Ammon's horn (tissue), 1 donor: ENCODE data around the gene SLC22A9.

Source experiments
- DNase-seq: peaks from one replicate; pipeline ENCODE4 v3.0.0-alpha.2; 2016; ENCODE audit warnings: low spot score

The SLC22A9 gene

GRCh38 chr11:63444160-63444559 lies 74.6 kb downstream of the SLC22A9 start:
- DNase-seq, result no peak

- peak; percentile 26 for DNase-seq
Measured at GRCh38 chr11:63445118-63445517, 75.5 kb downstream of the SLC22A9 start.

GRCh38 chr11:63445720-63446119 lies 76.1 kb downstream of the SLC22A9 start:
- peak; percentile 41 for DNase-seq

- no peak for DNase-seq
Measured at GRCh38 chr11:63448646-63449045, 79.1 kb downstream of the SLC22A9 start.

- no peak for DNase-seq
Measured at GRCh38 chr11:63459586-63459985, 90.0 kb downstream of the SLC22A9 start.
